ENCODE results near the gene SRGAP1.

The SRGAP1 gene

DNA sequence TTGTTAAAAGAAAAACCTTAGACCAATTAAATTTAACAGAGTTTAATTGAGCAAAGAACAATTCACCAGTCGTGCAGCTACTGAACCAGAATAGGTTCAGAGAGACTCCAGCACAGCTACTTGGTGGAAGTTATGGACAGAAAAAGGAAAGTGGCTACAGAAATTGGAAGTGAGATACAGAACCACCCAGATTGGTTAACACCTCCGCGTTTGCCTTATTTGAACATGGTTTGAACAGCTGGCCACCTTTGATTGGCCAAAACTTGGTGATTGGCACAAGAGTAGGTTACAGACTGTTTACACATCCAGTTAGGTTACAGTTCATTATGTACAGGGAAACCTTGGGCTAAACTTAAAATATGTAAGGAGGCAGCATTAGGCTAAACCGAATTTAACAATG, 54.9 kb downstream of the SRGAP1 start:
- H3K4me3 ChIP-seq (ENCODE audit: low read length) = no peak overlapping the region
- H3K9me3 ChIP-seq (ENCODE audit: control insufficient read depth, low read length) = no peaks in the 10 kb centered on the region

DNA sequence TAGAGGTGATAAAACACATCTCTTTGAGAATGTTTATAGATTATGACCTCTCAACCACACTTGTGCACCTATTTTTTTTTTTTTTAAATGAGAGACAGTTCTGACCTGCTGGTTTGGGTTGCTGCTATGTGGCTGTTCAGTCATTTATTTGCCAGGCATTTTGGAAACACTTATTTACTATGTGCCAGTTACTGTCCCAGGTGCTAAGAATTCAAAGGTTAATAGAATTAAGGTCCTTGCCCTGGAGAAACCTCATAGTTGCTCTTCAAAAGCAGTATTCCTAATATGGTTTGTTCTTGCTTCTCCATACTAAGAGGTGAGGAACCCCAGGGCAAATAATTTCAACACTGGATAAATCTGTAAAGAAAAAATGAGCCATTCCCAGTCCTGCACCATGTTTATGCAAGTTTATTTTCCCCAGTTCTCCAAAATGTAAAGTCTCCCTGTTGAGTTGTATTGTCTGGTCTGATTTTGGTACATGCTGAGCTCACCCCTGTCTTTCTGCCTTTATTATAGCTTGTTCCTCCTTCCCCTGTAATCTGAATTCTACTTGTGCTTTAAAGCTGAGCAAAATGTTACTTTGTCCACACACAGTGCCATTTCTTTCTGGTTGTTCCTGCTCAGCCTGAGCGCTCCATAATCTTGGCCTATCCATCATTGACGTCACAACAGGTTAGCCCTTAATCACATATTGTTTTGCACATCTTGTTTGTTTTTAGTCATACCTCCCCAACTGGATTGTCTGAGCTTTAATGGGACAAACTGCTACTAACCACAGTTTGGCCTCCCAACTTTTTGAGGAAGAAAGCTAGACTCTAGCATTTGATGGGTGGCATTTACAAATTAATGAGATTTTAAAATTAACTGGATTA, 56.7 kb downstream of the SRGAP1 start:
- no peak overlapping the region for H3K4me3 ChIP-seq (ENCODE audit: low read length)
- no peak overlapping the region for H3K9ac ChIP-seq (ENCODE audit: low read length)
- no peaks in the 10 kb centered on the region for H3K27me3 ChIP-seq (ENCODE audit: control insufficient read depth, insufficient read depth, low read length)
- H3K9me3 ChIP-seq (ENCODE audit: control insufficient read depth, low read length) = no peaks in the 10 kb centered on the region
- H3K4me1 ChIP-seq (ENCODE audit: control insufficient read depth, insufficient read depth, low read length) = peaks cover 16% of the 10 kb centered on the region
- no peaks in the 10 kb centered on the region for H3K36me3 ChIP-seq (ENCODE audit: control insufficient read depth, insufficient read depth, low read length)

More for the DNA sequence above, 54.9 kb downstream of the SRGAP1 start:
- H3K9ac ChIP-seq (ENCODE audit: low read length) = no peak overlapping the region
- H3K4me1 ChIP-seq (ENCODE audit: control insufficient read depth, insufficient read depth, low read length) = peaks cover 16% of the 10 kb centered on the region
- H3K36me3 ChIP-seq (ENCODE audit: control insufficient read depth, insufficient read depth, low read length) = no peaks in the 10 kb centered on the region
- H3K27me3 ChIP-seq (ENCODE audit: control insufficient read depth, insufficient read depth, low read length) = no peaks in the 10 kb centered on the region

GRCh38 chr12:63904653-63905052, 60.2 kb downstream of the SRGAP1 start:
- Histone ChIP-seq H3K9me3 (ENCODE audit: control insufficient read depth, low read length) (no peaks in the 10 kb centered on the region), H3K27me3 (ENCODE audit: control insufficient read depth, insufficient read depth, low read length) (no peaks in the 10 kb centered on the region), H3K9ac (ENCODE audit: low read length) (no peak overlapping the region), H3K4me3 (ENCODE audit: low read length) (no peak overlapping the region), H3K4me1 (ENCODE audit: control insufficient read depth, insufficient read depth, low read length) (peaks cover 7% of the 10 kb centered on the region), H3K36me3 (ENCODE audit: control insufficient read depth, insufficient read depth, low read length) (no peaks in the 10 kb centered on the region)

- H3K4me1 ChIP-seq (ENCODE audit: control insufficient read depth, insufficient read depth, low read length) = peaks cover 7% of the 10 kb centered on the region
- H3K9ac ChIP-seq (ENCODE audit: low read length) = no peak overlapping the region
- H3K4me3 ChIP-seq (ENCODE audit: low read length) = no peak overlapping the region
- no peaks in the 10 kb centered on the region for H3K9me3 ChIP-seq (ENCODE audit: control insufficient read depth, low read length)
- H3K27me3 ChIP-seq (ENCODE audit: control insufficient read depth, insufficient read depth, low read length) = no peaks in the 10 kb centered on the region
- no peaks in the 10 kb centered on the region for H3K36me3 ChIP-seq (ENCODE audit: control insufficient read depth, insufficient read depth, low read length)
Measured at GRCh38 chr12:63905544-63905943, 61.0 kb downstream of the SRGAP1 start.

- no peaks in the 10 kb centered on the region for H3K4me1 ChIP-seq (ENCODE audit: control insufficient read depth, insufficient read depth, low read length)
- no peaks in the 10 kb centered on the region for H3K36me3 ChIP-seq (ENCODE audit: control insufficient read depth, insufficient read depth, low read length)
- no peaks in the 10 kb centered on the region for H3K9me3 ChIP-seq (ENCODE audit: control insufficient read depth, low read length)
- H3K27me3 ChIP-seq (ENCODE audit: control insufficient read depth, insufficient read depth, low read length) = no peaks in the 10 kb centered on the region
- H3K4me3 ChIP-seq (ENCODE audit: low read length) = no peak overlapping the region
- H3K9ac ChIP-seq (ENCODE audit: low read length) = no peak overlapping the region
Measured at GRCh38 chr12:63906876-63907275, 62.4 kb downstream of the SRGAP1 start.

DNA sequence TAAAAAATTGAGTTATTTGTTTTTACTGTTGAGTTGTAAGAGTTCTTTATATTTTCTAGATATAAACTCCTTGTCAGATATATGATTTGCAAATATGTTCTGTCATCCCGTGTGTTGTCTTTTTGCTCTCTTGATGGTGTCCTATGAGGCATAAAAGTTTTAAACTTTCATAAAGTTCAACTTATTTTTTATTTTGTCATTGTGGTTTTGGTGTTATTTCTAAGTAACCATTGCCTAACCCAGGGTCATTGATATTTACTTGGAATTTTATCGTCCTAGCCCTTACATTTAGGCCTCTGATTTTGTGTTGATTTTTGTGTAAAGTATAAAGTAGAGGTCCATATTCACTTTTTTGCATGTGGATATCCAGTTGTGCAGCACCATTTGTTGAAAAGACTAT, 63.1 kb downstream of the SRGAP1 start:
- Histone ChIP-seq H3K4me1 (ENCODE audit: control insufficient read depth, insufficient read depth, low read length) (no peaks in the 10 kb centered on the region), H3K9me3 (ENCODE audit: control insufficient read depth, low read length) (no peaks in the 10 kb centered on the region), H3K9ac (ENCODE audit: low read length) (no peak overlapping the region), H3K27me3 (ENCODE audit: control insufficient read depth, insufficient read depth, low read length) (no peaks in the 10 kb centered on the region), H3K36me3 (ENCODE audit: control insufficient read depth, insufficient read depth, low read length) (no peaks in the 10 kb centered on the region), H3K4me3 (ENCODE audit: low read length) (no peak overlapping the region)

- Histone ChIP-seq H3K9me3 (ENCODE audit: control insufficient read depth, low read length) (no peaks in the 10 kb centered on the region), H3K4me1 (ENCODE audit: control insufficient read depth, insufficient read depth, low read length) (no peaks in the 10 kb centered on the region), H3K4me3 (ENCODE audit: low read length) (no peak overlapping the region), H3K27me3 (ENCODE audit: control insufficient read depth, insufficient read depth, low read length) (no peaks in the 10 kb centered on the region), H3K9ac (ENCODE audit: low read length) (no peak overlapping the region), H3K36me3 (ENCODE audit: control insufficient read depth, insufficient read depth, low read length) (no peaks in the 10 kb centered on the region)
Measured at GRCh38 chr12:63909746-63910145, 65.2 kb downstream of the SRGAP1 start.

- H3K27me3 ChIP-seq (ENCODE audit: control insufficient read depth, insufficient read depth, low read length) = no peaks in the 10 kb centered on the region
- H3K4me1 ChIP-seq (ENCODE audit: control insufficient read depth, insufficient read depth, low read length) = peaks cover 16% of the 10 kb centered on the region
- H3K9me3 ChIP-seq (ENCODE audit: control insufficient read depth, low read length) = no peaks in the 10 kb centered on the region
- no peak overlapping the region for H3K4me3 ChIP-seq (ENCODE audit: low read length)
- H3K36me3 ChIP-seq (ENCODE audit: control insufficient read depth, insufficient read depth, low read length) = no peaks in the 10 kb centered on the region
- H3K9ac ChIP-seq (ENCODE audit: low read length) = no peak overlapping the region
Measured at GRCh38 chr12:63911341-63911740, 66.8 kb downstream of the SRGAP1 start.

- Histone ChIP-seq H3K4me3 (ENCODE audit: low read length) (no peak overlapping the region), H3K4me1 (ENCODE audit: control insufficient read depth, insufficient read depth, low read length) (peaks cover 29% of the 10 kb centered on the region)
Measured at GRCh38 chr12:63912651-63913050, 68.2 kb downstream of the SRGAP1 start.

DNA sequence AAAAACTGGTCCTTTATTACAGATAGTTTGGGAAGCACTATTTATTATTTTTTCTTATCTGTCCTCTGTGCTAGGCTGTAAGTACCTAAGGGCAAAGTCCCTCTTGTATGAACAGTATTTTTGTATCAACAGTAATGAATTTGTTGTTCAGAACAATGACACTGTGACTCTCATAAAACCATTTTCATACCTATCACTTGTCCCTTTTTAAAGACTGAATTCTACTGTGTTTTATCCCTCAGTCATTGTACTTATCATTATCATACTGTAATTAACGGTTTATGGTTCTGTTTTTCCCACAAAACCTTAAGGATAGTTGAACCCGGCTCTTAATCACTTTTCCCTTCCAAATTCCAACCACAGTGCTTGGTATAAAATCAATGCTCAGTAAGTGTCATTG, 69.4 kb downstream of the SRGAP1 start:
- Histone ChIP-seq H3K4me1 (ENCODE audit: control insufficient read depth, insufficient read depth, low read length) (peaks cover 39% of the 10 kb centered on the region), H3K9ac (ENCODE audit: low read length) (no peak overlapping the region), H3K36me3 (ENCODE audit: control insufficient read depth, insufficient read depth, low read length) (no peaks in the 10 kb centered on the region), H3K9me3 (ENCODE audit: control insufficient read depth, low read length) (no peaks in the 10 kb centered on the region), H3K27me3 (ENCODE audit: control insufficient read depth, insufficient read depth, low read length) (no peaks in the 10 kb centered on the region), H3K4me3 (ENCODE audit: low read length) (no peak overlapping the region)

More at GRCh38 chr12:63912651-63913050, 68.2 kb downstream of the SRGAP1 start:
- H3K9me3 ChIP-seq (ENCODE audit: control insufficient read depth, low read length) = no peaks in the 10 kb centered on the region
- no peak overlapping the region for H3K9ac ChIP-seq (ENCODE audit: low read length)
- no peaks in the 10 kb centered on the region for H3K36me3 ChIP-seq (ENCODE audit: control insufficient read depth, insufficient read depth, low read length)
- no peaks in the 10 kb centered on the region for H3K27me3 ChIP-seq (ENCODE audit: control insufficient read depth, insufficient read depth, low read length)

GRCh38 chr12:63915105-63915800, 70.8 kb downstream of the SRGAP1 start:
- H3K9ac ChIP-seq (ENCODE audit: low read length) = no peak overlapping the region
- H3K4me1 ChIP-seq (ENCODE audit: control insufficient read depth, insufficient read depth, low read length) = peaks cover 39% of the 10 kb centered on the region
- no peaks in the 10 kb centered on the region for H3K27me3 ChIP-seq (ENCODE audit: control insufficient read depth, insufficient read depth, low read length)
- H3K4me3 ChIP-seq (ENCODE audit: low read length) = no peak overlapping the region
- no peaks in the 10 kb centered on the region for H3K36me3 ChIP-seq (ENCODE audit: control insufficient read depth, insufficient read depth, low read length)
- no peaks in the 10 kb centered on the region for H3K9me3 ChIP-seq (ENCODE audit: control insufficient read depth, low read length)

Data from mucosa of stomach (tissue), 1 donor.